ENCODE measurements around the gene MBNL2.

The MBNL2 gene

GRCh38 chr13:97259798-97260714 is 37.9 kb downstream of the MBNL2 start:
- Mint-ChIP-seq H3K4me1 (ENCODE audit: low read depth) (peaks cover 60% of the 10 kb centered on the region), H3K27me3 (ENCODE audit: low read depth) (no peaks in the 10 kb centered on the region), H3K9me3 (peaks cover 3% of the 10 kb centered on the region), H3K27ac (no peak overlapping the region), H3K36me3 (ENCODE audit: low read depth) (peaks cover 6% of the 10 kb centered on the region), H3K4me3 (no peak overlapping the region)

- no peaks in the 10 kb centered on the region for H3K27me3 Mint-ChIP-seq (ENCODE audit: low read depth)
- H3K36me3 Mint-ChIP-seq (ENCODE audit: low read depth): peaks cover 3% of the 10 kb centered on the region
- H3K9me3 Mint-ChIP-seq: peaks cover 3% of the 10 kb centered on the region
- peak overlapping the region; percentile 20 for H3K4me3 Mint-ChIP-seq
- no peak overlapping the region for H3K27ac Mint-ChIP-seq
- peaks cover 51% of the 10 kb centered on the region for H3K4me1 Mint-ChIP-seq (ENCODE audit: low read depth)
These were observed 39.3 kb downstream of the MBNL2 start for GRCh38 chr13:97261254-97262005.

- peaks cover 2% of the 10 kb centered on the region for H3K9me3 Mint-ChIP-seq
- H3K27me3 Mint-ChIP-seq (ENCODE audit: low read depth): no peaks in the 10 kb centered on the region
- H3K4me3 Mint-ChIP-seq: peak overlapping the region; percentile 20
- peaks cover 2% of the 10 kb centered on the region for H3K36me3 Mint-ChIP-seq (ENCODE audit: low read depth)
- H3K27ac Mint-ChIP-seq: no peak overlapping the region
- peaks cover 48% of the 10 kb centered on the region for H3K4me1 Mint-ChIP-seq (ENCODE audit: low read depth)
These were observed 39.9 kb downstream of the MBNL2 start for GRCh38 chr13:97262058-97262457.

GRCh38 chr13:97263160-97263559 is 41.0 kb downstream of the MBNL2 start:
- H3K36me3 Mint-ChIP-seq (ENCODE audit: low read depth): no peaks in the 10 kb centered on the region
- H3K27me3 Mint-ChIP-seq (ENCODE audit: low read depth): no peaks in the 10 kb centered on the region
- H3K27ac Mint-ChIP-seq: no peak overlapping the region
- H3K9me3 Mint-ChIP-seq: no peaks in the 10 kb centered on the region
- peaks cover 37% of the 10 kb centered on the region for H3K4me1 Mint-ChIP-seq (ENCODE audit: low read depth)
- H3K4me3 Mint-ChIP-seq: no peak overlapping the region

GRCh38 chr13:97264663-97265062 is 42.5 kb downstream of the MBNL2 start:
- H3K4me3 Mint-ChIP-seq: no peak overlapping the region
- no peaks in the 10 kb centered on the region for H3K36me3 Mint-ChIP-seq (ENCODE audit: low read depth)
- H3K9me3 Mint-ChIP-seq: no peaks in the 10 kb centered on the region
- no peak overlapping the region for H3K27ac Mint-ChIP-seq
- H3K4me1 Mint-ChIP-seq (ENCODE audit: low read depth): peaks cover 29% of the 10 kb centered on the region
- H3K27me3 Mint-ChIP-seq (ENCODE audit: low read depth): no peaks in the 10 kb centered on the region

GRCh38 chr13:97266332-97266731 is 44.2 kb downstream of the MBNL2 start:
- Mint-ChIP-seq H3K36me3 (ENCODE audit: low read depth) (peaks cover 1% of the 10 kb centered on the region), H3K27me3 (ENCODE audit: low read depth) (no peaks in the 10 kb centered on the region), H3K4me1 (ENCODE audit: low read depth) (peaks cover 15% of the 10 kb centered on the region), H3K4me3 (no peak overlapping the region), H3K9me3 (no peaks in the 10 kb centered on the region), H3K27ac (no peak overlapping the region)

- no peaks in the 10 kb centered on the region for H3K27me3 Mint-ChIP-seq (ENCODE audit: low read depth)
- H3K9me3 Mint-ChIP-seq: no peaks in the 10 kb centered on the region
- peaks cover 1% of the 10 kb centered on the region for H3K36me3 Mint-ChIP-seq (ENCODE audit: low read depth)
- H3K27ac Mint-ChIP-seq: no peak overlapping the region
- H3K4me1 Mint-ChIP-seq (ENCODE audit: low read depth): peaks cover 9% of the 10 kb centered on the region
- H3K4me3 Mint-ChIP-seq: no peak overlapping the region
These were observed 44.8 kb downstream of the MBNL2 start for GRCh38 chr13:97266772-97267417.

GRCh38 chr13:97267418-97268059 is 45.4 kb downstream of the MBNL2 start:
- Mint-ChIP-seq H3K4me3 (no peak overlapping the region), H3K27me3 (ENCODE audit: low read depth) (no peaks in the 10 kb centered on the region), H3K27ac (no peak overlapping the region), H3K9me3 (no peaks in the 10 kb centered on the region), H3K4me1 (ENCODE audit: low read depth) (peaks cover 5% of the 10 kb centered on the region), H3K36me3 (ENCODE audit: low read depth) (peaks cover 1% of the 10 kb centered on the region)

- H3K27ac Mint-ChIP-seq: no peak overlapping the region
- H3K9me3 Mint-ChIP-seq: no peaks in the 10 kb centered on the region
- H3K27me3 Mint-ChIP-seq (ENCODE audit: low read depth): no peaks in the 10 kb centered on the region
- H3K36me3 Mint-ChIP-seq (ENCODE audit: low read depth): peaks cover 1% of the 10 kb centered on the region
- peaks cover 2% of the 10 kb centered on the region for H3K4me1 Mint-ChIP-seq (ENCODE audit: low read depth)
- H3K4me3 Mint-ChIP-seq: no peak overlapping the region
These were observed 46.6 kb downstream of the MBNL2 start for GRCh38 chr13:97268772-97269171.

- Mint-ChIP-seq H3K4me3 (no peak overlapping the region), H3K36me3 (ENCODE audit: low read depth) (peaks cover 1% of the 10 kb centered on the region), H3K27ac (no peak overlapping the region)
These were observed 47.5 kb downstream of the MBNL2 start for GRCh38 chr13:97269603-97270002.

GRCh38 chr13:97272526-97272925 is 50.4 kb downstream of the MBNL2 start:
- peaks cover 17% of the 10 kb centered on the region for H3K36me3 Mint-ChIP-seq (ENCODE audit: low read depth)
- H3K27me3 Mint-ChIP-seq (ENCODE audit: low read depth): no peaks in the 10 kb centered on the region
- peaks cover 2% of the 10 kb centered on the region for H3K4me1 Mint-ChIP-seq (ENCODE audit: low read depth)
- H3K9me3 Mint-ChIP-seq: no peaks in the 10 kb centered on the region
- no peak overlapping the region for H3K4me3 Mint-ChIP-seq
- H3K27ac Mint-ChIP-seq: no peak overlapping the region

More at GRCh38 chr13:97269603-97270002, 47.5 kb downstream of the MBNL2 start:
- no peaks in the 10 kb centered on the region for H3K27me3 Mint-ChIP-seq (ENCODE audit: low read depth)
- H3K4me1 Mint-ChIP-seq (ENCODE audit: low read depth): peaks cover 2% of the 10 kb centered on the region
- no peaks in the 10 kb centered on the region for H3K9me3 Mint-ChIP-seq

GRCh38 chr13:97273341-97273831 is 51.3 kb downstream of the MBNL2 start:
- peaks cover 17% of the 10 kb centered on the region for H3K36me3 Mint-ChIP-seq (ENCODE audit: low read depth)
- no peaks in the 10 kb centered on the region for H3K27me3 Mint-ChIP-seq (ENCODE audit: low read depth)
- no peaks in the 10 kb centered on the region for H3K9me3 Mint-ChIP-seq
- H3K27ac Mint-ChIP-seq: no peak overlapping the region
- H3K4me1 Mint-ChIP-seq (ENCODE audit: low read depth): peaks cover 2% of the 10 kb centered on the region
- no peak overlapping the region for H3K4me3 Mint-ChIP-seq

- Mint-ChIP-seq H3K4me3 (no peak overlapping the region), H3K4me1 (ENCODE audit: low read depth) (peaks cover 2% of the 10 kb centered on the region), H3K36me3 (ENCODE audit: low read depth) (peaks cover 17% of the 10 kb centered on the region), H3K27ac (no peak overlapping the region), H3K27me3 (ENCODE audit: low read depth) (no peaks in the 10 kb centered on the region), H3K9me3 (no peaks in the 10 kb centered on the region)
These were observed 52.9 kb downstream of the MBNL2 start for GRCh38 chr13:97274829-97275649.
